ENCODE measurements around the gene SNTA1.
"Not testable (repeated sequence)": the region's sequence is repeated elsewhere in the genome, so short reads cannot be mapped to it uniquely, and the experiment has no call there.

SNTA1 gene

GRCh38 chr20:33393609-33394008, 50.0 kb downstream of the SNTA1 start:
- no peak for DNase-seq (ENCODE audit: low read depth)

- DNase-seq (ENCODE audit: low read depth), result no peak
Observed at GRCh38 chr20:33391722-33392415, 51.7 kb downstream of the SNTA1 start.

GRCh38 chr20:33389326-33389725, 54.2 kb downstream of the SNTA1 start:
- not testable (repeated sequence) for DNase-seq (ENCODE audit: low read depth)

GRCh38 chr20:33388268-33388667, 55.3 kb downstream of the SNTA1 start:
- no peak for DNase-seq (ENCODE audit: low read depth)

GRCh38 chr20:33387177-33387576, 56.4 kb downstream of the SNTA1 start:
- no peak for DNase-seq (ENCODE audit: low read depth)

- no peak for DNase-seq (ENCODE audit: low read depth)
Observed at GRCh38 chr20:33386673-33387072, 56.9 kb downstream of the SNTA1 start.

- DNase-seq (ENCODE audit: low read depth), result no peak
Observed at GRCh38 chr20:33377366-33377765, 66.2 kb downstream of the SNTA1 start.

GRCh38 chr20:33373735-33374605, 69.6 kb downstream of the SNTA1 start:
- no peak for DNase-seq (ENCODE audit: low read depth)

GRCh38 chr20:33372993-33373441, 70.5 kb downstream of the SNTA1 start:
- DNase-seq (ENCODE audit: low read depth), result no peak

GRCh38 chr20:33370291-33370690, 73.3 kb downstream of the SNTA1 start:
- peak; percentile 26 for DNase-seq (ENCODE audit: low read depth)

- DNase-seq (ENCODE audit: low read depth), result no peak
Observed at GRCh38 chr20:33362898-33363297, 80.7 kb downstream of the SNTA1 start.

- no peak for DNase-seq (ENCODE audit: low read depth)
Observed at GRCh38 chr20:33359399-33360261, 83.9 kb downstream of the SNTA1 start.

Measured in stimulated activated CD4-positive, alpha-beta T cell treated with anti-CD3 and anti-CD28 coated beads, Interleukin-2, amount 100 ng/mL, for 4 hours (primary cell).